NCI-H446 treated with DMSO at 0.1 percent for 48 hours (cell line): Measurements from ENCODE around the gene HPS4.
"Not testable (repeated sequence)": the region's sequence is repeated elsewhere in the genome, so short reads cannot be mapped to it uniquely, and the experiment has no call there.

Experiments used
- DNase-seq: peaks from one replicate; lab custom pipeline; 2025; lab: John Stamatoyannopoulos, UW

Gene HPS4

DNA sequence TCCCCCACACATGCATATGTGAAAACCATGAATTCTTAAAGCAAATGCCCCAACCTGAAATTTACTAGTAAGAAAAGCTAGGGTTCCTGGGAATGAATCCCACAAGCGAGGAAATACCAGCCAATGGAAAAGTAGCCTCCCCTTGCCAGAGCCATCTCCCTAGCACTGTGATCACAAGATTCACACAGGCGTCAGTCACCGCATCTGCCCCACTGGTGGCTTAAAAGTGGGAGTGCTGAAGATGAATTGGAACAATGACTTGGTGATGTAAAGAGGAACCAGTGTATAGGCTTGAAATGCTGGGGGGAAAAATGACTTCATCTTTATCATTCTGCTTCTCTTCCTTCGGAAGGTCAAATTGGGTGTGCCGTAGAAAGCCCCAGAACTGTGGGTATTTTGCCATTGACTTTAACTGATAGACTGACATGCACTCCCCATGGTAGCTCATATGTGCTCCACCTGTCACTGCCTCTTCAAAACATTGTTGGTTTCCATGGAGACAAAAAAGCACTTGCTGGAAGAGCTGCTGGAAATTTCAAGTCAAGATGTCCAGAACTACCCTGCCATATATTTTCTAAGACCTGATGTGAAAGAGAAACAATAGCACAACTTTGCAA is 73.8 kb downstream of the HPS4 start:
- DNase-seq, result no peak

GRCh38 chr22:26408562-26409220 is 74.9 kb downstream of the HPS4 start:
- not testable (repeated sequence) for DNase-seq

DNA sequence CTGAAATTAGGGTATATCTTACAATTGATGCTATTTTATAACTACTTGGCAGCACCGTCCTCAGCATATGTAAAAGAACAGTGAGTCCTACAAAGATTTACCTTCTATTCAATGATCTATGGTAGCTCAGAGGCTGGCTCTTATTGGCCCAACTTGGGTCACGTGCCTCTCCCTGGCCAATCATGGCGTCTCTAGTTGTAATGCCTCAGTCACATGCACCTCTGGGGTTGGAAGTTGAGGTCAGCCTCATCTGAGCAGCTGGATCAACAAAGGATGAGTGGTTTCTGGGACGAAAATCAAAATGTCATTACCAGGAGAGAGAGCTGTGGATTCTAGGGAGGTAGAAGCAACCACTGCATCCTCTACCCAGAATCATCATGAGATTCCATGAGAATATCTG is 77.5 kb downstream of the HPS4 start:
- peak; percentile 25 for DNase-seq

DNA sequence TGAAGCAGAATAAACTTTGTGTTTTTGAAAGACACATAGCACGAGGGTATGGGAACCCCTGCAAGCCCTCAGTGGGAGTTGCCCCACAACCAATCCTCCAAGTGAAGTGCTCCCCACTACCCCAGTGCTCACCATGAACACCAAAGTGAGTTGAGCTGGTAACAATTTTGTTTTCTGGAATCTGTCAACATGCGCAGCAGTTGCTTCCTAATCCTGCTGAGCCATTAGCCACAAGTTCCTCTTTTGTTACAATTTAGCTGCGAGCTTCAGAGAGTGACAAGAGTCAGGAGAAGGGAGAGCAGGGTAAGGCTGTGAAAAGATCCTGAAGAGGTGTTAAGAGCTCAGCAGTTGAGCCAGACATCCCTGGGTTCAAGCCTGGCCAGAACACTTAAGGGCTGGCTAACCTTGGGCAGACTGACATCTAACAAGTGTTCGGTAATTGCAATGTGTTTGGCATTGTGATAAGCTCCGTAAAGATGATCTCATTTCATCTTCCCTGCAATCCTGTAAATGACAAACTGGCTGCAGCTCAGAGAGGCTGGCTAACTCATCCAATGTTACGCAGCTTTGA is 78.6 kb downstream of the HPS4 start:
- DNase-seq, result no peak

DNA sequence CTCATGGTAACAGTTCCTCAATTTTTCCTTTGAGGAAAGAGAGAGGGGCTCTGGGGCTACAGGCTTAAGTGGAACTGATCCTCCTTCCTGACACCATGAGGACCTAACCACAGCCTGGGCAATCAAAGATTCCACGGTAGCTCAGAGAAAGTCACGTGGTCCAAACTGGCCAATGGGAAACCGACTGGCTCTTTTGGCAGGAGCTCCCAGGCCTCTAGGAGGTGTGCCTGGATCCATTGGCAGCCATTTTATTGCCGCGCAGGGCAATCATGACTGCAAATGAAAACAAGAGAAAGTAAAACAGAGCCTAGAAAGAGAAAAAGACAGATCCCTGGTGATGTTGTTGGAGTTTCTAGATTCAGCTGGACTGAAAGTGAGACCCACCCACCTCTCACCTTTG is 81.9 kb downstream of the HPS4 start:
- DNase-seq, result no peak
